GM21367 (cell line): ENCODE data around the gene ZNF415.

ENCODE experiments used
- ATAC-seq: cut with Tn5 transposase; IDR thresholded peaks from one replicate; pipeline ENCODE4 v1.9.1; 2021; ENCODE audit not compliant: unreplicated experiment

The ZNF415 gene

DNA sequence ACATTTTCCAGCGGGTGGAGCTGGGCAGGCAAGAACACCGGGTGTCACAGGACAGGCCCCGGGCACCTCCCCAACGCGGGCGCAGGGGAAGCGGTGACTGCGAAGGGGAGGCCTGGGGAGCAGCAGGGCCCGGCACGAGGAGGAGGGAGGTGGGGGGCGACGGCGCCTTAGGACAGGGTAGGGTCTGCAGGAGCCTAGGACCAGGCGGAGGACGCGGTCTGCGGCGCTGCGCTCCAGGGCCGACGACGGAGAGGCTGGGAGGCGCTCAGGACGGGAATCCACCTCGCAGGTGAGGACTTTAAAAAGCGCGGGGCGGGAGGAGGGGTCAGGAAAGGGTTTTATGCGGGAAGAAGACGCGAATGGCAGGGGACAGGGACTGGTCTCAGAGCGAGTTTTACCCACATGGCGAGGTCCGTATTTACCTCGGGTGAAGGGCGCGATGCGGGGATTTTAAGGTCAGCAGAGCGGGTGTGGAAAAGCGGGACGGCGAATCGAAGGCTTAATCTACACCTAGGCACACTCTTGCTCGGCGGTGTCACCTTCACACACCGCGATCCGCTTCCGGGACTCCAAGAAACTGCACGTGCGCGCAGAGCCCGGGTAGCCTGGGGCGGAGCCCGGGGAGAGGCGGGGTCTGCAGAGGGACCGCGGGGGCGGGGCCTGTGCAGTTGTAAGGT lies 74.7 kb downstream of the ZNF415 start:
- ATAC-seq, result no peak
